Activated CD8-positive, alpha-beta memory T cell treated with anti-CD3 and anti-CD28 coated beads for 24 hours (primary cell): Measurements from ENCODE around the gene MRPL36.

ENCODE experiments used
- DNase-seq: peaks from one replicate; pipeline ENCODE4 v3.0.0-alpha.2; 2020

MRPL36 gene

GRCh38 chr5:1779782-1780613, 19.6 kb downstream of the MRPL36 start:
- DNase-seq: no peak

GRCh38 chr5:1779021-1779680, 20.5 kb downstream of the MRPL36 start:
- DNase-seq: no peak

GRCh38 chr5:1778138-1779020, 21.3 kb downstream of the MRPL36 start:
- DNase-seq: no peak

GRCh38 chr5:1777281-1778137, 22.1 kb downstream of the MRPL36 start:
- DNase-seq: no peak

GRCh38 chr5:1776831-1777230, 22.8 kb downstream of the MRPL36 start:
- DNase-seq: no peak

GRCh38 chr5:1772634-1773033, 27.0 kb downstream of the MRPL36 start:
- DNase-seq: no peak

GRCh38 chr5:1771149-1772065, 28.2 kb downstream of the MRPL36 start:
- no peak for DNase-seq

- DNase-seq: no peak
These were observed 29.2 kb downstream of the MRPL36 start for GRCh38 chr5:1770443-1770802.

GRCh38 chr5:1769752-1770442, 29.7 kb downstream of the MRPL36 start:
- no peak for DNase-seq

- no peak for DNase-seq
These were observed 30.5 kb downstream of the MRPL36 start for GRCh38 chr5:1769017-1769640.

GRCh38 chr5:1768283-1769000, 31.2 kb downstream of the MRPL36 start:
- DNase-seq: no peak

GRCh38 chr5:1767524-1768282, 31.9 kb downstream of the MRPL36 start:
- DNase-seq: no peak

- DNase-seq: no peak
These were observed 33.8 kb downstream of the MRPL36 start for GRCh38 chr5:1765880-1766235.

- DNase-seq: no peak
These were observed 34.3 kb downstream of the MRPL36 start for GRCh38 chr5:1765141-1765879.

- DNase-seq: no peak
These were observed 35.1 kb downstream of the MRPL36 start for GRCh38 chr5:1764606-1764960.

GRCh38 chr5:1763960-1764605, 35.6 kb downstream of the MRPL36 start:
- no peak for DNase-seq

GRCh38 chr5:1763548-1763911, 36.1 kb downstream of the MRPL36 start:
- DNase-seq: no peak
